CD4-positive, CD25-positive, alpha-beta regulatory T cell (primary cell): ENCODE data around the gene NR5A1. TPM values are rescaled to one million over a fixed set of nuclear protein-coding genes. Genes with fewer than 3 reads are reported as not detected.

Experiments
- ATAC-seq, 2 donors: fragments of 150-1000 bp; cut with Tn5 transposase; one replicate each; pipeline ENCODE4 v1.10.0; 2021; ENCODE audit warnings: low read depth in 2 of 2, moderate number of reproducible peaks in 2 of 2, moderate library complexity in 1 of 2
- DNase-seq, 3 donors: peaks; one replicate each; pipeline versions ENCODE4 v3.0.0 to v3.0.0-alpha.2; 2012 to 2022; ENCODE audit warnings: mixed read lengths in 1 of 3
- H3K27ac ChIP-seq: one replicate; pipeline ENCODE4 v1.7.0; 2013; ENCODE audit warnings: mild to moderate bottlenecking, low read length; ENCODE audit not compliant: insufficient read depth, poor library complexity, severe bottlenecking
- H3K27me3 ChIP-seq: one replicate; pipeline ENCODE4 v1.7.0; 2013; ENCODE audit warnings: low read length; ENCODE audit not compliant: control insufficient read depth, insufficient read depth
- H3K36me3 ChIP-seq: one replicate; pipeline ENCODE4 v1.7.0; 2013; ENCODE audit warnings: mild to moderate bottlenecking, low read length, moderate library complexity; ENCODE audit not compliant: control insufficient read depth, insufficient read depth
- H3K4me1 ChIP-seq: 2 replicates; pipeline ENCODE4 v1.7.0; 2013; ENCODE audit warnings: mild to moderate bottlenecking, low read length; ENCODE audit not compliant: insufficient read depth, control insufficient read depth, poor library complexity, severe bottlenecking
- H3K4me3 ChIP-seq: one replicate; pipeline ENCODE4 v1.7.0; 2013; ENCODE audit warnings: low read depth, mild to moderate bottlenecking, low read length, moderate library complexity
- H3K9me3 ChIP-seq, 2 experiments: 1 replicate in 1 of 2; 2 replicates in 1 of 2; pipeline ENCODE4 v1.7.0; 2013; ENCODE audit warnings: low read length in 2 of 2, mild to moderate bottlenecking in 1 of 2, moderate library complexity in 1 of 2; ENCODE audit not compliant: control insufficient read depth in 2 of 2
- H3K27ac Mint-ChIP-seq, 3 donors: one replicate each; pipeline ENCODE4 v1.8.0; 2020 to 2022; ENCODE audit warnings: mild to moderate bottlenecking in 3 of 3, mixed read lengths in 3 of 3, moderate library complexity in 2 of 3
- H3K27me3 Mint-ChIP-seq: one replicate; pipeline ENCODE4 v1.8.0; 2022; ENCODE audit warnings: mild to moderate bottlenecking, mixed read lengths
- H3K36me3 Mint-ChIP-seq: one replicate; pipeline ENCODE4 v1.8.0; 2020; ENCODE audit warnings: mixed read lengths
- H3K4me1 Mint-ChIP-seq, 4 donors: one replicate each; pipeline ENCODE4 v1.8.0; 2020 to 2022; ENCODE audit warnings: mixed read lengths in 4 of 4, mild to moderate bottlenecking in 1 of 4
- H3K4me3 Mint-ChIP-seq, 4 donors: one replicate each; pipeline ENCODE4 v1.8.0; 2020 to 2022; ENCODE audit warnings: mild to moderate bottlenecking in 4 of 4, mixed read lengths in 4 of 4, moderate library complexity in 3 of 4
- H3K9me3 Mint-ChIP-seq, 7 donors: one replicate each; pipeline ENCODE4 v1.8.0; 2020 to 2022; ENCODE audit warnings: mixed read lengths in 7 of 7, mild to moderate bottlenecking in 3 of 7, moderate library complexity in 2 of 7
- polyA plus RNA-seq, 4 donors: library from polyadenylated mRNA; unstranded; fragments of 300-500 nt; fragmentation: Illumina TruSeq; gene quantifications; one replicate each; pipeline ENCODE4 v1.2.3, GENCODE V29; 2021
- total RNA-seq: library from RNA; stranded (reverse); gene quantifications from one replicate; pipeline ENCODE4 v1.2.3, GENCODE V29; 2022

Gene NR5A1
- total and polyA plus RNA-seq, 5 donors from 2014 or later, result not detected

DNA sequence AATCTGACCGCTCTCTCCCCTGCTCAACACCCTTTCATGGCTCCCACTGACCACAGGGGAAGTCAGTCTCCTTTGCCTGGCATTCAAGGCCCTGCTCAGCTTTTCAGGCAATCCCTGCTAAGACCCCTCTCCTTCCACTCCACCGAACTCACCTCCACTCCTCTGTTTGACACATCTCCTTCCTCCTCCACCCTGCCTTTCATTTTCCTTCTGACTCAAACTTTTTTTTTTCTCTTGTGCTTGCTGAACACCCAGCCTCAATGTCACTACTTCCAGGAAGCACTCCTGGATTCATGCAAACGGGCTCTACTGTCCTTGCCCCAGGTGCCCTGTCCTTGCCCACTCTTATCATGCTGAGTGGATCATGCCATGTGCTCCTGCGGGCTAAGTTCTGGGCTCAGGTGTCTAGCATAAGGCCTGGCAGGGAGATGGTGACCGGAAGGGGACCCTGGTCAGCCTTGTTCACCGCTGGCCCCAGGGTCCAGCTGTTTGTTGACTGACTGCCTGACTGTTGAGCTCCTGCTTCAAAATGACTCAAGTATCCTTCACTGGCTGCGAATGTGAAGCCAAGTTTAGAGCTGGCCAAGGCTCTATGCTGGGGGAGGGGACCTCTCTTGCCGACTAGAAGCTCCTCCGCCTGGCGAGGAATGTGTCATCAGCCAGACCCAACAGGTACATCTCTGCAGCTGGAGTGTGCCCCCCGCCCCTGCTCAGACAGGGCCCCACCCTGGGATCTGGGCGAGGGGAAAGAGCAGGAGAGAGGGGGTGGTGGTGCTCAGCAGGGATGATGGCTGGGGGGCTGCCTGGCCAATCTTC lies 6.2 kb downstream of the NR5A1 start:
- Mint-ChIP-seq H3K9me3 (peaks cover 0 to 3% (median 0%) of the 10 kb centered on the region in 7 donors), H3K4me3 (peak overlapping the region in 1 of 4 donors; percentile 34), H3K4me1 (peaks cover 0 to 23% (median 1%) of the 10 kb centered on the region in 4 donors), H3K36me3 (no peaks in the 10 kb centered on the region), H3K27me3 (peaks cover 27% of the 10 kb centered on the region), H3K27ac (peak overlapping the region in 2 of 3 donors; percentile 9 to 16)
- Histone ChIP-seq H3K4me1 (peaks cover 8% of the 10 kb centered on the region), H3K4me3 (no peak overlapping the region), H3K9me3 (no peaks in the 10 kb centered on the region), H3K27ac (no peak overlapping the region), H3K27me3 (no peaks in the 10 kb centered on the region), H3K36me3 (no peaks in the 10 kb centered on the region)
- ATAC-seq, result no peak
- DNase-seq, result no peak

DNA sequence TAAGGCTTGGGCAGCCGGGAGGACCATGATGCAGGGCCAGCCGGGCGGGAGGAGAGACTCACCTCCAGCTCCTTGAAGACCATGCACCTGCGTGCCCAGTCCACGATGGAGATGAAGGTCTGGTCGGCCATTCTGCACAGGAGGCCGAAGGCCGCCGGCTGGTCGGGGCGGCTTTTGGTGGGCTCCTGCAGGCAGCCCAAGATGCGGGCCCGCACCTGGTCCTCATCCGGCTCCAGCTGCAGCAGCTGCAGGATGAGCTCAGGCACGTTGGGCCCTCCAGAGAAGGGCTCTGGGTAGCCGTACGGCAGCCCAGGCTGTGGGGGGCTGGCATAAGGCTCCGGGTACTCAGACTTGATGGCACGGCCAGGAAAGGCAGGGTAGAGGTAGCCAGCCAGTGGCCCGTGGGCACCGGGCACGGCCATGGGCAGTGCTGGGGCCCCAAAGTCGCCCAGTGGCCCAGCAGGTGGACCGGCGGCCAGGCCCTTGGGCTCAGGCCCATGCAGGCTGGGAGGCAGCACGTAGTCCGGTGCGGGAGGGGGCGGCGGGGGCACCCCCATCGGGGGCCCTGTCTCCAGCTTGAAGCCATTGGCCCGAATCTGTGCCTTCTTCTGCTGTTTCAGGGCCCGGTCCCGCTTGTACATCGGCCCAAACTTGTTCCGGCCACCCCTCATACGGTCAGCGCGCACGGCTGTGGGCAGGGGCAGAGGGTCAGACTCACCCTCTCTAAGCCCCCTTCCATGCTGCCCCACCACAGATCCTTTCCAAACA lies 7.0 kb downstream of the NR5A1 start:
- Mint-ChIP-seq H3K36me3 (no peaks in the 10 kb centered on the region), H3K4me1 (peaks cover 0 to 28% (median 4%) of the 10 kb centered on the region in 4 donors), H3K27ac (peak overlapping the region in 2 of 3 donors; percentile 9 to 16), H3K9me3 (peaks cover 0 to 3% (median 0%) of the 10 kb centered on the region in 7 donors), H3K27me3 (peaks cover 23% of the 10 kb centered on the region), H3K4me3 (no peak overlapping the region)
- Histone ChIP-seq H3K4me3 (no peak overlapping the region), H3K27ac (no peak overlapping the region), H3K4me1 (peaks cover 8% of the 10 kb centered on the region), H3K36me3 (no peaks in the 10 kb centered on the region), H3K27me3 (no peaks in the 10 kb centered on the region), H3K9me3 (no peaks in the 10 kb centered on the region)
- DNase-seq (no peak), ATAC-seq (no peak)

DNA sequence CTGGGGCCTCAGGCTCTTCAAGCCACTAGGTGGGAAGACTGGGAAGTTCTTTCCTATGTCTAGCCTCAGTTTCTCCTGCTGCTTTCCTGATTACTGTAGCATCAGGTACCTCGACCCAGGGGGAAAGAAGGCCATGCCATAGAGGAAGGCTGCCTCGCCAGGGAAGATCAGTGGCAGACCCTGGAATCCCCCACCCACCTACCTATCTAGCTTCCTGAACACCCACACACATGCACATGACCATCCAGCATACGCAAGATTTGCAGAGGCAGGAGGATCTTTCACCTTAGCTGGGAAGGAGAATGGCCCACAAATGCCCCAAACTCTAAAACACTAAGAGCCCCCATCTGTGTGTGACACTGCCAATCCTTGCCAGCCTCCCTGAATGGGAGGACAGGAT lies 8.0 kb downstream of the NR5A1 start:
- Mint-ChIP-seq H3K27me3 (peaks cover 21% of the 10 kb centered on the region), H3K9me3 (peaks cover 0 to 3% (median 0%) of the 10 kb centered on the region in 7 donors), H3K36me3 (no peaks in the 10 kb centered on the region), H3K4me3 (no peak overlapping the region), H3K4me1 (peaks cover 0 to 28% (median 4%) of the 10 kb centered on the region in 4 donors), H3K27ac (no peak overlapping the region)
- no peak for DNase-seq
- no peak overlapping the region for H3K27ac ChIP-seq
- H3K9me3 ChIP-seq, result no peaks in the 10 kb centered on the region
- no peaks in the 10 kb centered on the region for H3K36me3 ChIP-seq
- ATAC-seq, result no peak
- H3K4me1 ChIP-seq, result peaks cover 7% of the 10 kb centered on the region
- H3K4me3 ChIP-seq, result no peak overlapping the region
- no peaks in the 10 kb centered on the region for H3K27me3 ChIP-seq

DNA sequence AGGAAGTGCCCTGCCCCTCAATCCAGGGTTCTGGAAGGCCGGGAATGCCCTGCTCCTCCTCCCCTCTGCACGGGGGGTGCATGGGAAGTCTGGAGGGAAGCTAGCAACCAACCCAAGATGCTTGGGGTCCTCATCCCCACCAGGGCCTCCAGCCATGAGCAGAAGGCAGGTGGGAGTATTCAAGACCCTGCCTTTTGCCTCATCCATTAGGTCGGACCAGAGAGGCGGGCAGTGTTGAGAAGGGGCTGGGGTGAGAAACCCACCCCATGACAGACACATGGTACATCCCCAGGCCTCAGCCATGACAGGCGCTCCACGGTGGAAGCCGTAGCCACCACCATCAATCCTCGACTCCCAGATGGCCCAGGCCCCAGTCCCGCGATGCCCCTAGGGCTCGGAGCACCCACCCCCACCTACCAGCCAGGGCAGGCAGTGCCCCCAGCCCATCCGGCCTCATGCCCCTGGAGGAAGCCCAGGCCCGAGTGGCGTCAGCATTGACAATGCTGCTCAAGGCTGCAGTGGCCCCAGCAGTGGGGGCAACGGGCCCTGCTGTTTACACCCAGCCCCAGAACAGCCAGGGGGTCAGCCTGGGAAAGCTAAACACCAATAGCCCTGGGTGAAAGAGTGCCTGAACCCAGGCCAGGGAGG lies 8.6 kb downstream of the NR5A1 start:
- Histone ChIP-seq H3K4me3 (no peak overlapping the region), H3K4me1 (peaks cover 3% of the 10 kb centered on the region), H3K9me3 (no peaks in the 10 kb centered on the region), H3K27me3 (no peaks in the 10 kb centered on the region), H3K36me3 (no peaks in the 10 kb centered on the region), H3K27ac (no peak overlapping the region)
- Mint-ChIP-seq H3K27ac (no peak overlapping the region), H3K27me3 (peaks cover 15% of the 10 kb centered on the region), H3K36me3 (no peaks in the 10 kb centered on the region), H3K4me1 (peaks cover 0 to 23% (median 4%) of the 10 kb centered on the region in 4 donors), H3K4me3 (no peak overlapping the region), H3K9me3 (no peaks in the 10 kb centered on the region)
- DNase-seq (no peak), ATAC-seq (no peak)

- no peak overlapping the region for H3K4me3 Mint-ChIP-seq
- peaks cover 0 to 23% (median 4%) of the 10 kb centered on the region in 4 donors for H3K4me1 Mint-ChIP-seq
- no peaks in the 10 kb centered on the region for H3K36me3 Mint-ChIP-seq
- no peak for DNase-seq
- no peaks in the 10 kb centered on the region for H3K27me3 ChIP-seq
- H3K4me1 ChIP-seq, result peaks cover 3% of the 10 kb centered on the region
- H3K4me3 ChIP-seq, result no peak overlapping the region
- peaks cover 14% of the 10 kb centered on the region for H3K27me3 Mint-ChIP-seq
- no peaks in the 10 kb centered on the region for H3K9me3 Mint-ChIP-seq
- no peak overlapping the region for H3K27ac Mint-ChIP-seq
- ATAC-seq, result no peak
- H3K9me3 ChIP-seq, result no peaks in the 10 kb centered on the region
- no peak overlapping the region for H3K27ac ChIP-seq
- H3K36me3 ChIP-seq, result no peaks in the 10 kb centered on the region
These were observed 9.2 kb downstream of the NR5A1 start for GRCh38 chr9:124498040-124498439.

GRCh38 chr9:124497441-124497840 lies 9.8 kb downstream of the NR5A1 start:
- H3K27me3 ChIP-seq, result no peaks in the 10 kb centered on the region
- no peaks in the 10 kb centered on the region for H3K9me3 Mint-ChIP-seq
- no peak overlapping the region for H3K27ac ChIP-seq
- H3K36me3 ChIP-seq, result no peaks in the 10 kb centered on the region
- peak overlapping the region in 1 of 3 donors; percentile 76 for H3K27ac Mint-ChIP-seq
- no peak overlapping the region for H3K4me3 Mint-ChIP-seq
- no peaks in the 10 kb centered on the region for H3K9me3 ChIP-seq
- ATAC-seq (no peak), DNase-seq (no peak)
- H3K4me1 ChIP-seq, result peaks cover 3% of the 10 kb centered on the region
- H3K4me1 Mint-ChIP-seq, result peaks cover 0 to 23% (median 4%) of the 10 kb centered on the region in 4 donors
- H3K27me3 Mint-ChIP-seq, result peaks cover 13% of the 10 kb centered on the region
- no peak overlapping the region for H3K4me3 ChIP-seq
- no peaks in the 10 kb centered on the region for H3K36me3 Mint-ChIP-seq

- peaks cover 3% of the 10 kb centered on the region for H3K4me1 ChIP-seq
- no peaks in the 10 kb centered on the region for H3K36me3 ChIP-seq
- DNase-seq (no peak), ATAC-seq (no peak)
- Mint-ChIP-seq H3K27me3 (peaks cover 6% of the 10 kb centered on the region), H3K9me3 (no peaks in the 10 kb centered on the region), H3K4me3 (no peak overlapping the region), H3K27ac (peak overlapping the region in 2 of 3 donors; percentile 69 to 82), H3K36me3 (no peaks in the 10 kb centered on the region), H3K4me1 (peaks cover 0 to 23% (median 4%) of the 10 kb centered on the region in 4 donors)
- H3K27me3 ChIP-seq, result no peaks in the 10 kb centered on the region
- H3K9me3 ChIP-seq, result no peaks in the 10 kb centered on the region
- no peak overlapping the region for H3K4me3 ChIP-seq
- no peak overlapping the region for H3K27ac ChIP-seq
These were observed 10.7 kb downstream of the NR5A1 start for GRCh38 chr9:124496463-124496862.
